LNCAP (cell line): ENCODE data around the gene NR6A1.

Source experiments
- CTCF ChIP-seq: fragments of 450-650 bp; IDR thresholded peaks from 2 replicates; pipeline ENCODE4 v1.5.1; 2017; ENCODE audit warnings: mild to moderate bottlenecking

The NR6A1 gene

GRCh38 chr9:124666642-124667041 lies 104.5 kb downstream of the NR6A1 start:
- TF ChIP-seq CTCF, result no peak

- TF ChIP-seq CTCF, result no peak
Measured at GRCh38 chr9:124665391-124666058, 105.6 kb downstream of the NR6A1 start.

- no peak for TF ChIP-seq CTCF
Measured at GRCh38 chr9:124664143-124664542, 107.0 kb downstream of the NR6A1 start.

GRCh38 chr9:124663046-124663961 lies 107.8 kb downstream of the NR6A1 start:
- TF ChIP-seq CTCF, result no peak

GRCh38 chr9:124662561-124662960 lies 108.5 kb downstream of the NR6A1 start:
- no peak for TF ChIP-seq CTCF

GRCh38 chr9:124661271-124661670 lies 109.8 kb downstream of the NR6A1 start:
- TF ChIP-seq CTCF, result no peak

- TF ChIP-seq CTCF, result no peak
Measured at GRCh38 chr9:124660341-124660801, 110.7 kb downstream of the NR6A1 start.
